ENCODE data around the gene ACER3.
"Not testable (repeated sequence)": the region's sequence is repeated elsewhere in the genome, so short reads cannot be mapped to it uniquely, and the experiment has no call there.

Gene ACER3

DNA sequence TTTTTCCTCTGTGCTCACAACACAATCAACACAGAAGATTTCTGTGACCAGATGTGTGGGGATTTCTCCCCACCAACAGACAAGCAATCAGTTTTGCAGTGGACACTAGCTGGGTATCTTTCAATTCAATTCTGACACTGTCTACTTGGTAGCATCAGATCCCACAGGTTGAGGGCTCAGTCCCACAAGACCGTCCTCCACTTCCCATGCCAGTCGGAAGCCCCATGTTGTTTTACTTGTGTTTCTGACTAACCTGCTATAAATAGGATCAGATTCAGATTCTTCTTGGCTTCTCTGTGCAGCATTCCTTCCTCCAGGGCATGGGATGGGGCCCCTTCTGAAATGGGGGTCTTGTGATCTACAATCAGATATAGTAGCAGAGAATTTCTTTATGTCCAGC, 19.6 kb downstream of the ACER3 start:
- Mint-ChIP-seq H3K4me3 (no peak overlapping the region), H3K27ac (no peak overlapping the region), H3K36me3 (ENCODE audit: low read depth) (peaks cover 11% of the 10 kb centered on the region), H3K9me3 (no peaks in the 10 kb centered on the region), H3K27me3 (no peaks in the 10 kb centered on the region), H3K4me1 (ENCODE audit: low read depth) (peaks cover 5% of the 10 kb centered on the region)

DNA sequence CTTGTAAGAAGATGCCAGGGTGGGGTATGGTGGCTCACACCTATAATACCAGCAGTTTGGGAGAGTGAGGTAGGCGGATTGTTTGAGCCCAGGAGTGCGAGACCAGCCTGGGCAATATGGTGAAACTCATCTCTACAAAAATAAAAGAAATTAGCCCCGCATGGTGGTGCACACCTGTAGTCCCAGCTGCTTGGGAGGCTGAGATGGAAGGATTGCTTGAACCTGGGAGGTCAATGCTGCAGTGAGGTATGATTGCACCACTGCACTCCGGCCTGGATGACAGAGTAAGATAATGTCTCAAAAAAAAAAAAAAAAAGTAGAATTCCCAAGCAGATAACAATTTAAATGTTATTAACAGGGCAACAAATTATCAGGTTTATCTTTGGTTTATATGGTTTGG, 20.2 kb downstream of the ACER3 start:
- Mint-ChIP-seq H3K4me1 (ENCODE audit: low read depth) (peaks cover 10% of the 10 kb centered on the region), H3K27me3 (no peaks in the 10 kb centered on the region), H3K4me3 (no peak overlapping the region), H3K27ac (no peak overlapping the region), H3K9me3 (no peaks in the 10 kb centered on the region), H3K36me3 (ENCODE audit: low read depth) (peaks cover 11% of the 10 kb centered on the region)

DNA sequence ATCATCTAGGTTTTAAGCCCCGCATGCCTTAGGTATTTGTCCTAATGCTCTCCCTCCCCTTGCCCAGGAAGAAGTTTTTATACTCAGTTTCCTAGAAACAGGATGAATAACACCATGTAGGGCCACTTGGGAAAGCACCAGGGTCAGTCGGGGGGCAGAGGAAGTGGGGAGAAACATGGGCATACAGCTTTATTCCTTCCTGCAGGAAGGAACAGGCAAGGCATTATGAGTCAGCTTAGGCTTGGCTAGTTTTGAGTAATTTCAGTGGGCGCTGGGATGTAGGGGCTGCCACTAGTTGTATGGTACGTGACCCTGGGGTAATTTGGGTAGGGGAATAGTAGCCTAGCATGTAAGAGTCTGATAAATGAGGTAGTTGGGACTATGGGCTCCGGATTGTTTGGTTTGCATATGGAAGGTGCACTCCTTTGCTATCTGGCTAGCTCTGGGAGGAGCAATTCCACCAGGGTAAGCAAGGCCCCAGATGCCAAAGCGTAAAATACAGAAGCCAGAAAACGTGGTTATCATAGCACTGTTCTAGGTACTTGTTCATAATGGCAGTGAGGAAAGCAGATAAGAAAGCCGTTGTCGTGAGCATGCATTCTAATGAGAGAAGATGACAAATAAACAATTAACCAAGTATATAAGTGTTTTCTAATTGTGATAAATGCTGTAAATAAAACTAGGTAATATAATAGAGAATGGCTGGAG, 24.8 kb downstream of the ACER3 start:
- Mint-ChIP-seq H3K9me3 (no peaks in the 10 kb centered on the region), H3K27ac (no peak overlapping the region), H3K4me3 (no peak overlapping the region), H3K4me1 (ENCODE audit: low read depth) (peaks cover 10% of the 10 kb centered on the region), H3K27me3 (no peaks in the 10 kb centered on the region), H3K36me3 (ENCODE audit: low read depth) (no peaks in the 10 kb centered on the region)

DNA sequence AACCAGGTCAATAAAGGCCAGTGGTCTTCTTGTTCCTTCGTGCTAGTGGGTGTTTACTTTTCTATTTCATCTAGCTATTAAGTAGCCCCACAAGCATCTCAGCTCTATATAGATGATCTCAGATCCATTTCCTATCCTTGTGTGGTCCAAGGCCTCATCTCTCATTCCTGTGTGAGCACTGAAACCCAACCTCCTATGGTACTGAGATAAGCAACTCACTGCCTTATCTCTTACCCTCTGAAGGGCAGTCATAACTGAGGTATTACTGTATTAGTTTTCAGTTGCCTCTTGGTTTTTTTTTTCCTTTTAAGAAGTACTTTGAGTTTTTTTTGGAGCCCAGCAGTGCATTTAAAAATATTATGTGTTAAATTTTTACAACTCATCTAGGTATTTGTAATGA, 28.3 kb downstream of the ACER3 start:
- H3K4me1 Mint-ChIP-seq (ENCODE audit: low read depth) = peaks cover 10% of the 10 kb centered on the region
- no peaks in the 10 kb centered on the region for H3K36me3 Mint-ChIP-seq (ENCODE audit: low read depth)
- H3K27ac Mint-ChIP-seq = no peak overlapping the region
- H3K27me3 Mint-ChIP-seq = no peaks in the 10 kb centered on the region
- H3K4me3 Mint-ChIP-seq = no peak overlapping the region
- H3K9me3 Mint-ChIP-seq = no peaks in the 10 kb centered on the region

DNA sequence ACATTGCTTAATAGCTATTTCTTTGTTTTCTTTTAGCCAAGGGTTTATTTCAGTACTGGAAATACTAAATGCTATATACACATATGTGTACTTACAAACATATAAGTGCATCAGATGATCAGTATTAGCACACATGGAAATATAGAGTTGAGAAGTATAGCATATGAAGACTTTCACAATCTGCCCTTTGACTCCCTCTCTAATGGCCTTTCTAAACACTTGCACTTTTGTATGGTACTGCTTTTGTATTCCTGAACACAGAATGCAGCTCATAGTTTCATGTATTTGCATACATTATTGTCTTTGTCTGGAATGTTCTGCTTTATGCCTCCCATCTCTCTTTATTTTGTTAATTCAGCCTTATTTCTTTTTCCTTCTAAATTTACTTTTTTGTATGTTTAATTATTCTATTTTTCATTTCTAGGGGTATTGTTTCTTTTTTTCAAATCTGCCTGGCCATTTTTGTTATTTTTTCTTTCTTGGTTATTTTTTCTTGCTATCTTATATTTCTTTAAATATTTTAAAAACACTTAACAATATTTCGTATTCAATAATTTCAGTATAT, 28.8 kb downstream of the ACER3 start:
- Mint-ChIP-seq H3K4me3 (no peak overlapping the region), H3K27me3 (no peaks in the 10 kb centered on the region)

DNA sequence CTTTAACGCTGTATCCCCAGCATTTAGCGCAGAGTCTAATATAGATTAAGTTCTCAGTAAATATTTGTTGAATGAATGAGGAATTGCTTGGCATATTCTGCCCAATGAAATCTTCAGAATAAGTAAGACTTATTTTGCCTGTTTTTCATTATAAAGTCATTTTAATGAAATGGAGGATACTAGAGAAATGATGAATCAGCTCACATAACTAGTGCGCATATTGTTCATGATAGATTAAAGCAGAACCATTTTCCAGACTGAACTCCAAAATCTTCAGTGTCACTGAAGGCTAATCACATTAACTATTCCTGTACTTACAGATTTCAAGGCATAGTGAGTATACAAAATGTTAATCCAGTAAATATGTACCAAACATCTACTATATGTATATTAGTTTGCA, 29.6 kb downstream of the ACER3 start:
- H3K4me3 Mint-ChIP-seq = no peak overlapping the region
- H3K4me1 Mint-ChIP-seq (ENCODE audit: low read depth) = peaks cover 11% of the 10 kb centered on the region
- no peaks in the 10 kb centered on the region for H3K36me3 Mint-ChIP-seq (ENCODE audit: low read depth)
- no peaks in the 10 kb centered on the region for H3K9me3 Mint-ChIP-seq
- H3K27ac Mint-ChIP-seq = no peak overlapping the region
- H3K27me3 Mint-ChIP-seq = no peaks in the 10 kb centered on the region

More for the DNA sequence above, 28.8 kb downstream of the ACER3 start:
- Mint-ChIP-seq H3K9me3 (no peaks in the 10 kb centered on the region), H3K36me3 (ENCODE audit: low read depth) (no peaks in the 10 kb centered on the region), H3K4me1 (ENCODE audit: low read depth) (peaks cover 11% of the 10 kb centered on the region), H3K27ac (no peak overlapping the region)

DNA sequence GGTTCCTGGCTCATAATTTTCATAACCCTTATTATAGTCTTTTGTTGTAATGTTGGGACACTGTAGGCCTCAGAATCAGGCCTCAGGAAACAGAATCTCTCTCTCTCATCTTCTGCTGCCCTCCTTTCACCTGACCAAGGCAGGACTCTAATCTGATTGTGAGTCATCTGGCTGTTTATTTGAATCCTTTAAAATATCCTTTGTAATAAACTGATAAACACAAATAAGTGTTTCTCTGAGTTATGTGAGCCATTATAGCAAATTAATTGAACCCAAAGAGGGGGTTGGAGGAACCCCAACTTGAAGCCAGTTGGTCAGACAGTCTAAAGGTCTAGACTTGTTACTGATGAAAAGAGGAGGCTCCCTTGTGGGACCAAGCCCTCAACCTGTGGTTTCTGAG, 30.6 kb downstream of the ACER3 start:
- H3K27me3 Mint-ChIP-seq = no peaks in the 10 kb centered on the region

DNA sequence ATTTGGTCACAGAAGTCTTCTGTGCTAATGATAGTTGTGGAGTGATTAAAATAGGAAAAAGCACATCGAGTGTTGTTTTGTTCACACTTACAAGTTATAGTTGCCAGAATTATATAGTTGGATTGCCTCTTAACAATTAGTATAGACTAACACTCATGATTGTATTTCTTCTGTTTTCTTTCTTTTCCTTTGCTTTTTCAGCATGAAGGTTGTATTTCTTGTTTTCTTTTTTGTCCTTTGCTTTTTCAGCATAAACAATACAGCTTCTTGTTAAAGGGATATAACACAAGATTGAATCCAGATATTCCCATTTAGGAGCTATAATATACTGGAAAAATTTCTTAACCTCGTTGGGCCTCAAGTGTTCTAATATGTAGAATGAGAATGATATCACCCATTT, 31.1 kb downstream of the ACER3 start:
- Mint-ChIP-seq H3K36me3 (ENCODE audit: low read depth) (no peaks in the 10 kb centered on the region), H3K4me1 (ENCODE audit: low read depth) (peaks cover 8% of the 10 kb centered on the region), H3K4me3 (no peak overlapping the region), H3K27me3 (no peaks in the 10 kb centered on the region), H3K9me3 (no peaks in the 10 kb centered on the region), H3K27ac (no peak overlapping the region)

More for the DNA sequence above, 30.6 kb downstream of the ACER3 start:
- no peaks in the 10 kb centered on the region for H3K9me3 Mint-ChIP-seq
- peaks cover 8% of the 10 kb centered on the region for H3K4me1 Mint-ChIP-seq (ENCODE audit: low read depth)
- no peak overlapping the region for H3K4me3 Mint-ChIP-seq
- no peak overlapping the region for H3K27ac Mint-ChIP-seq
- no peaks in the 10 kb centered on the region for H3K36me3 Mint-ChIP-seq (ENCODE audit: low read depth)

DNA sequence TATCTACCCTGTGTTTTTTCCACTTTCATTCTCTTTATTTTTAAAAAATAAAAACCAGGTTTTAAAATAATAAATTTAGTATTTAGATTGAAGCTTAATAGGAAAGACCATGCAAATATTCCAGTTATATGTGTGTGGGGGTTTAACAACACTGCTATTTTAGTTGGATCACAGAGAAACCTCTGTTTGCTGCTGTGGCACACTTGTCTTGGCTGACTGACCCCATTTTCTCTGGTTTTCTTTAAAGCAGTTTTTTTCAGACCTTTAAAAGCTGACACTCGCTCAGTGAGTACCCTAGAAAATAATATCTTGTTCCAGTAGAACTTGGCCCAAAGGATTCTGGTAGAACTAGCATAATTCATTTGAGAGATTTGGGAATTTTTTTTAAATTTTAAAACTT, 31.6 kb downstream of the ACER3 start:
- Mint-ChIP-seq H3K27me3 (no peaks in the 10 kb centered on the region), H3K27ac (no peak overlapping the region), H3K4me3 (no peak overlapping the region), H3K9me3 (no peaks in the 10 kb centered on the region), H3K36me3 (ENCODE audit: low read depth) (no peaks in the 10 kb centered on the region), H3K4me1 (ENCODE audit: low read depth) (peaks cover 8% of the 10 kb centered on the region)

DNA sequence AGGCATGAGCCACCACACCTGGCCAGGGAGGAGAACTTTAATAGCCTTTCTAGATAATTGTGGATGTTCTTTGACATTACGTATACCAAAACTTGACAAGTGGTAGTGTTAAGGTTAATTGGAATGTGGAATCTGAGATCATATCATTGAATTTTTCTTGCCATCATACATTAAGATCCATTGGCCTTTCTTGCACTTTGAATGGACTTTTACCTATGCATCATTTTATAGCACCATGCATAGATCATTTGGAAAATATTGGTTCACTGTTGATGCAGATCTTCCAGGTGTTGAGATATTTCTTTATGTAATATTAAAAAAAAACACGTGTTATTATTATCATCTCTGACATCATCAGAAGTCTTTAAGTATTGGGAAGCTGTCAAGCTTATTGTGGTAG, 36.5 kb downstream of the ACER3 start:
- no peak overlapping the region for H3K4me3 Mint-ChIP-seq
- H3K27ac Mint-ChIP-seq = no peak overlapping the region
- peaks cover 8% of the 10 kb centered on the region for H3K4me1 Mint-ChIP-seq (ENCODE audit: low read depth)
- H3K27me3 Mint-ChIP-seq = no peaks in the 10 kb centered on the region
- H3K9me3 Mint-ChIP-seq = no peaks in the 10 kb centered on the region
- no peaks in the 10 kb centered on the region for H3K36me3 Mint-ChIP-seq (ENCODE audit: low read depth)

DNA sequence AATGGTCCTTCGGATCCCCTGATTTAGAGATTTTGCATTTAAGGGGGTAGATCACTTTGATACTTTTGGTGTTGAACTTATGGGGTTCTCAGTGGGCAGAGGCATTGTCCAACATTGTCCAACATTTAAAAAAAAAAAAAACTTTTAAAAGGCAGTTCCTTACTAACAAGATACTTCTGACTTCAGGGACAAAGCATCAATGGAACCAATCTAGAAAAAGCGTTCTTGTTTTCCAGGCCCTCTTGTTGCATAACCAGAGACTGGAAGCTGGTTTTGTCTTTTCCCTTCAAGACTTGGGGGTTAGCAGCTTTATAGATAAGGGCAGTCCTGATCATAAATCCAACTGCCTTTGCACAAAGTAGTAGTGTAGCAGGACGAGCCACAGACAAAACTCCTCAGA, 40.4 kb downstream of the ACER3 start:
- H3K27ac Mint-ChIP-seq = no peak overlapping the region
- H3K4me3 Mint-ChIP-seq = no peak overlapping the region
- H3K36me3 Mint-ChIP-seq (ENCODE audit: low read depth) = peaks cover 4% of the 10 kb centered on the region
- no peaks in the 10 kb centered on the region for H3K4me1 Mint-ChIP-seq (ENCODE audit: low read depth)
- H3K9me3 Mint-ChIP-seq = peaks cover 4% of the 10 kb centered on the region
- H3K27me3 Mint-ChIP-seq = no peaks in the 10 kb centered on the region

DNA sequence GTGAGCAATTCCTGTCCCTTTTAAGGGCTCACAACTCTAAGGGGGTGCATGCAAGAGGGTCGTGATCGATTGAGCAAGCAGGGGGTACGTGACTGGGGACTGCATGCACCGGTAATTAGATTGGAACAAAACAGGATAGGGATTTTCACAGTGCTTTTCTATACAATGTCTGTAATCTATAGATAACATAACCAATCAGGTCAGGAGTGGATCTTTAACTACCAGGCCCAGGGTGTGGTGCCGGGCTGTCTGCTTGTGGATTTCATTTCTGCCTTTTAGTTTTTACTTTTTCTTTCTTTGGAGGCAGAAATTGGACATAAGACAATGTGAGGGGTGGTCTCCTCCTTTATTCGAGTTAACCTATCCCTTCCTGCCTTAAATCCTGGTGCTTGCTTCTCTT, 40.9 kb downstream of the ACER3 start:
- H3K27ac Mint-ChIP-seq; H3K36me3 Mint-ChIP-seq (ENCODE audit: low read depth); H3K27me3 Mint-ChIP-seq; H3K4me3 Mint-ChIP-seq; H3K4me1 Mint-ChIP-seq (ENCODE audit: low read depth); H3K9me3 Mint-ChIP-seq: not testable (repeated sequence)

DNA sequence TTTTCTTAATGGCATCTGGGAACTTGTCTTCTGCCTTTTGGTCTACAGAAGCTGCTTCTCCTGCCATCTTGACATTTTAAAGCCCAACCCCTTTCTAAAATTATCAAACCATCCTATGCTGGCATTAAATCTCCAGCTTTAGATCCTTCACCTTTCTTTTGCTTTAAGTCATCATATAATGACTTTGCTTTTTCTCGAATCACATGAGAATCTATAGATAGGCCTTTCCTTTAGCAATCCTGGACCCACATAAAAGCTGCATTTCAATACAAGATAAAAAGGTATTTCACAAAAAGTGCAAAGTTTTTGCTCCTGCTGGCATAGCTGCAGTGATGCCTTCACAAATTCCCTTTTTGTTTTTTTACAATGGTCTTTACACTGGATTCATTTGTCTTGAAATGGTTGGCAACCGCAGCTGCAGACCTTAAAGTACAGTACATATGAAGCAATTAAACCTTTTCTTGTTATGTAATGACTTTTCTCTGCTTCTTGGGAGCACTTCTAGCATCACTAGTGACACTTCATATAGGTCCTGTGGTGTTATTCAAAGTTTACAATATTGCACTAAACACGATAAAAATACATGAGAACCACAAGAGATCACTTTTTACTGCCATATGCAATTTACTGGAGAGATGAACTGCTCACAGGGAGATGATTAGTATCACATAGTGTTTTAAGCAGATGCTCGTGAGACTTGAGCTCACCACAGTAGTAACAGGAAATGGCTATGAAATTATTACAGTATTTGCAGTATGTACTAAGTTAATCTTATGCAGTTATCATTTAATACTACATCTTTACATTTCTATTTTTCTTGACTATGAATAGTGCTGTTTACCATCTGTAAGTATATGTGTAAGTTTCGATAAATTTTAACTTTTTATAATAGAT, 41.6 kb downstream of the ACER3 start:
- Mint-ChIP-seq H3K4me3 (no peak overlapping the region), H3K4me1 (ENCODE audit: low read depth) (no peaks in the 10 kb centered on the region), H3K9me3 (peaks cover 4% of the 10 kb centered on the region), H3K27ac (no peak overlapping the region), H3K27me3 (no peaks in the 10 kb centered on the region), H3K36me3 (ENCODE audit: low read depth) (peaks cover 4% of the 10 kb centered on the region)

DNA sequence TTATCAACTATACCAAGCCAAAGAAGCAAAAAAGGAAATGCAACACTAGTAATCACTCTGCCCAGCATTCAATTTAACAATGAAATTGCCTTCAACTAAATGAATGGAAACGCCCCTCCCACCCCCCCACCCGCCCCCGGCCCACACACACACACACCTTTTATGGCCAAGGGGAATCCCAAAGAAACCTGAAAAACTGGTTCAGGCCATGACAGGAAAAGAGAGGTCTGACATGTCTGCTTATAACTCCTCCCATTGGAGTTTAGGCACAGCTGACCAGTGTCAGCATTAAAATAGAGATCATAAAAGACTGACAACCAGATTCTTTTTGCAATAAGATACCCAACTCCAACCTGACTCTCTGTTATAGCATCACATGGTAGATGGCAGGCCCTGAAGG, 42.6 kb downstream of the ACER3 start:
- Mint-ChIP-seq H3K9me3 (peaks cover 4% of the 10 kb centered on the region), H3K27me3 (no peaks in the 10 kb centered on the region), H3K4me1 (ENCODE audit: low read depth) (no peaks in the 10 kb centered on the region), H3K36me3 (ENCODE audit: low read depth) (peaks cover 4% of the 10 kb centered on the region), H3K27ac (no peak overlapping the region), H3K4me3 (no peak overlapping the region)

DNA sequence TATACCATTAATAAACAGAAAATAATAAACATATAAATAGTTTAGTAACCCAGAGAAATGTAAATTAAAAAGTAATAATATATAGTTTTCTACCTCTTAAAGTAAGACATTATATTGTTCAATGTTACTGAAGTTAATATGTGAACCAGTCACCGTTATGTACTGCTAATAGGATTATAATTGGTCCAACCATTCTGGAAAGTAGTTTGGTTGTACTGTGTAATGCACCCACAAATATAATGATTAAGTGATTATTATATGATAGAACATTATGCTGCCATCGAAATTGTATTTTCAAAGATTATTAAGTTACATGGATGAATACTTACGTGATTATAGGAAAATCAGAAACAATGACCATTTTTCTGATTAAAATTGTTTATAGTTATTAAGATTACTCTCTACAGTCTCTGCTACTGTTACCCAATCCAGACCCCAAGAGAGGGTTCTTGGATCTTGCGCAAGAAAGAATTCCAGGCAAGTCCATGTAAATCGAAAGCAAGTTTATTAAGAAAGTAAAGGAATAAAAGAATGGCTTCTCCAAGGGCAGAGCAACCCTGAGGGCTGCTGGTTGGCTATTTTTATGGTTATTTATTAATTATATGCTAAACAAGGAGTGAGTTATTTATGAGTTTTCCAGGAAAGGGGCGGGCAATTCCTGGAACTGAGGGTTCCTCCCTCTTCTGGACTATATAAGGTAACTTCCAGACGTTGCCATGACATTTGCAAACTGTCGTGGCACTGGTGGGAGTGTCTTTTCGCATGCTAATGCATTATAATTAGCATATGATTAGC, 50.1 kb downstream of the ACER3 start:
- H3K27ac Mint-ChIP-seq = no peak overlapping the region
- H3K9me3 Mint-ChIP-seq = no peaks in the 10 kb centered on the region
- no peak overlapping the region for H3K4me3 Mint-ChIP-seq
- H3K36me3 Mint-ChIP-seq (ENCODE audit: low read depth) = peaks cover 5% of the 10 kb centered on the region
- H3K4me1 Mint-ChIP-seq (ENCODE audit: low read depth) = no peaks in the 10 kb centered on the region
- no peaks in the 10 kb centered on the region for H3K27me3 Mint-ChIP-seq
